Measurements from ENCODE around the gene TMEM72. TPM values are rescaled to one million over a fixed set of nuclear protein-coding genes. Genes with fewer than 3 reads are reported as not detected.

The TMEM72 gene
- polyA plus RNA-seq, 2 of the 4 experiments (the other 2 are of a cell fraction): not detected

DNA sequence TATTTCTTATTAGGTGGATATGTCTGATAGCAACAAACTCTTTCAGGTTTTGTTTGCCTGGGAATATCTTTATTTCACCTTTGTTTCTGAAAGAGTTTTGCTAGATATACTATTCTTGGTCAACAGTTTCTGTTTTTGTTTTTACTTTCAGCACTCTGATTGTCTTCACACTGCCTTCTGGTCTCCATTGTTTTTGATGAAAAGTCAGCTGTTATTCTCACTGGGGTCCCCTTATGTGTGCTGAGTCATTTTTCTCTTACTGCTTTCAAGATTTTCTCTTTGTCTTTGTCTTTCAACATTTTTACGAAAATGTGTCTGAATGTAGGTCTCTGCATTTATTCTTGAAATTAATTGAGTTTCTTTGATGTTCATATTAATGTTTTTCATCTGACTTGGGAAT, 33.2 kb downstream of the TMEM72 start (continued):
- TF ChIP-seq, protein P1, sequence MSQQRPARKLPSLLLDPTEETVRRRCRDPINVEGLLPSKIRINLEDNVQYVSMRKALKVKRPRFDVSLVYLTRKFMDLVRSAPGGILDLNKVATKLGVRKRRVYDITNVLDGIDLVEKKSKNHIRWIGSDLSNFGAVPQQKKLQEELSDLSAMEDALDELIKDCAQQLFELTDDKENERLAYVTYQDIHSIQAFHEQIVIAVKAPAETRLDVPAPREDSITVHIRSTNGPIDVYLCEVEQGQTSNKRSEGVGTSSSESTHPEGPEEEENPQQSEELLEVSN (IDR thresholded peaks at IDR 0.05; ENCODE audit: borderline replicate concordance, low read depth): no peak

DNA sequence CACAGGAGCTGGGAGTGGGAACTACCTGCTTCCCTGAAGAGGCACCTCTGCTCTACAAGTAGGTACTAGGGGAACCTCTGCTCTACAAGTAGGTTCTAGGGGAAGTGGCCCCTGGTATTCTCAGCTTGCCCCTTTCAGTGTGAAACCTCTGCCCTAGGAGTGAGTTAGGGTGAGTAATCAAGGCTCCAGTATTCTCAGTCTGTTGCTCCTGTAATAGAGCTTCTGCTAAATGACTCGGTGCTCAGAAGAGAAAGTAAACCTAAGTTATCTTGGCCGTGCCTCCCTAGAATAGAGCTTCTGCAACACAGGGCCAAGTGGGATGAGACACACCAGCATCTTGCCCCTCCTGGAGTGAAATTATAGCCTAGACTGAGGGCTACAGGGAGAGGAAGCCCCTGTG, 35.1 kb downstream of the TMEM72 start:
- ATAC-seq (no peak), FAIRE-seq (no peak)
- POLR2A ChIA-PET: no interaction called here

DNA sequence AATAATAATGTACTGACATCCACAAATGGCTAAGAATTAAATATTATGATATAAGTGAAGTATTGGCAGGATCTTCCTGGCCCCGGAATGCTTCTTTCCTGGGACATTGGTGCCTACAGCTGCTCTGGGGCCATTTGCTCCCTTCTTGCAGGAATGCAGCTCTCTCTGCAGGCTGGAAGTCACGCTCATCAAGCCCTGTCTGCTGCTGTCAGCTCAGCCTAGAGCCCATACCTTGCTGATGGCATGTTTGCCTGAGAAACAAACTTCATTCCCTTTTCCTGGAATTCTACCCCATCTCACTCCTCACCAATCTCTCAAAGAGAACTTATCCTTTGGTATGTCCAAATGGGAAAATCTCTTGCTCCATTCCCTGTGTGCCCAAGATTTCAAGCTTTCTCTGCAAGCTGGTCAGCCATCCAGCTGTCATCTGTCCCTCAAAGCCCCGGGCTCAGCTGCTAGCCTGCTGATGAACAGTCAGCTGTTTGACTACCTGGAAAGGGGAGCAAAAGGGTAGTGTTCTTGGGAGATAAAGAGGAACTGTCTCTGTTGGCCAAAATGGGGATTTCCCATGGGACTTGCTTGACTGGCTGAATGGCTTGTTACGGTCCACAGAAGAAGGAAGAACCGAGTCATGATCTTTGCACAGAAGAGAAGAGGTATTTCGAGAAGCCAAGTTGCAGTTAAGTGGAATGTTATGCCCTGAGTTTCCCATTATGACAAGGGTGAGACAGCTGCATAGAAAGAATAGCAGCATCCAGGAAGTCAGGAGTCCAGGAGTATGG, 36.4 kb downstream of the TMEM72 start:
- Histone ChIP-seq H3K4me3 (no peak overlapping the region), H3K27ac (no peak overlapping the region), H3K4me1 (no peaks in the 10 kb centered on the region), H3K4me2 (no peak overlapping the region), H3K9me3 (peaks cover 14% of the 10 kb centered on the region; the same call in 2 of the 3 replicates)
- FAIRE-seq (no peak), ATAC-seq (no peak), DNase-seq (ENCODE audit: low read depth in 1 of 2, low spot score in 1 of 2) (no peak)
- TF ChIP-seq SMC3 (IDR thresholded peaks at IDR 0.05) (no peak), GATA3 (IDR thresholded peaks at IDR 0.05; ENCODE audit: borderline replicate concordance) (no peak), EP300 (IDR thresholded peaks at IDR 0.05) (no peak), ZFP36 (IDR thresholded peaks at IDR 0.05; ENCODE audit: borderline replicate concordance, partially characterized antibody) (no peak), NPAS2 (CRISPR knock-in tag; IDR thresholded peaks at IDR 0.05; ENCODE audit: borderline replicate concordance) (no peak), CBX2 (IDR thresholded peaks at IDR 0.05; ENCODE audit: borderline replicate concordance, low read depth) (no peak), ZC3H11A (IDR thresholded peaks at IDR 0.05) (no peak), KDM5A (IDR thresholded peaks at IDR 0.05) (no peak), HDAC2 (IDR thresholded peaks at IDR 0.05) (no peak), MAZ (IDR thresholded peaks at IDR 0.05; ENCODE audit: borderline replicate concordance, low read depth, low read length) (no peak), RNF2 (IDR thresholded peaks at IDR 0.05; ENCODE audit: borderline replicate concordance, low read depth) (no peak), NFE2L2 (conservative IDR thresholded peaks at IDR 0.05; ENCODE audit: low read length) (no peak), ESRRA (IDR thresholded peaks at IDR 0.05; ENCODE audit: borderline replicate concordance, low read length) (no peak), TFCP2L1 (CRISPR knock-in tag; IDR thresholded peaks at IDR 0.05) (no peak), FOXS1 (CRISPR knock-in tag; IDR thresholded peaks at IDR 0.05) (no peak), KDM1A (IDR thresholded peaks at IDR 0.05; ENCODE audit: low read depth) (no peak), CBX8 (IDR thresholded peaks at IDR 0.05) (no peak), CHD4 (IDR thresholded peaks at IDR 0.05; ENCODE audit: borderline replicate concordance) (no peak)
- WGBS (ENCODE audit: missing lambda C conversion rate): 40% methylated on average over 6 of the region's 6 CpGs
- POLR2A ChIA-PET: no interaction called here
- CTCF ChIA-PET: interaction anchor here (3.8 kb wide), 1 partner anchor 15 kb away, joined by 25 read pairs; no protein-coding TSS in a partner anchor

More for the DNA sequence above, 35.1 kb downstream of the TMEM72 start:
- Histone ChIP-seq H3K4me3 (no peak overlapping the region), H3K27ac (no peak overlapping the region), H3K4me2 (no peak overlapping the region), H3K9me3 (peaks cover 14% of the 10 kb centered on the region; the same call in 2 of the 3 replicates), H3K4me1 (no peaks in the 10 kb centered on the region)
- 25% methylated on average over 2 of the region's 2 CpGs for WGBS (ENCODE audit: missing lambda C conversion rate)
- CTCF ChIA-PET: interaction anchor here (3.8 kb wide), 1 partner anchor 13 kb away, joined by 25 read pairs; no protein-coding TSS in a partner anchor
- DNase-seq (ENCODE audit: low read depth in 1 of 2, low spot score in 1 of 2): no peak
- TF ChIP-seq HOXB5 (CRISPR knock-in tag; IDR thresholded peaks at IDR 0.05) (no peak), HDAC2 (IDR thresholded peaks at IDR 0.05) (no peak), ESRRA (IDR thresholded peaks at IDR 0.05; ENCODE audit: borderline replicate concordance, low read length) (no peak), POLR2AphosphoS2 (conservative IDR thresholded peaks at IDR 0.05; ENCODE audit: low read length) (no peak), MAZ (IDR thresholded peaks at IDR 0.05; ENCODE audit: borderline replicate concordance, low read depth, low read length) (no peak), BHLHE40 (IDR thresholded peaks at IDR 0.05; ENCODE audit: low read depth, low read length) (no peak)
- TF ChIP-seq, protein P2, sequence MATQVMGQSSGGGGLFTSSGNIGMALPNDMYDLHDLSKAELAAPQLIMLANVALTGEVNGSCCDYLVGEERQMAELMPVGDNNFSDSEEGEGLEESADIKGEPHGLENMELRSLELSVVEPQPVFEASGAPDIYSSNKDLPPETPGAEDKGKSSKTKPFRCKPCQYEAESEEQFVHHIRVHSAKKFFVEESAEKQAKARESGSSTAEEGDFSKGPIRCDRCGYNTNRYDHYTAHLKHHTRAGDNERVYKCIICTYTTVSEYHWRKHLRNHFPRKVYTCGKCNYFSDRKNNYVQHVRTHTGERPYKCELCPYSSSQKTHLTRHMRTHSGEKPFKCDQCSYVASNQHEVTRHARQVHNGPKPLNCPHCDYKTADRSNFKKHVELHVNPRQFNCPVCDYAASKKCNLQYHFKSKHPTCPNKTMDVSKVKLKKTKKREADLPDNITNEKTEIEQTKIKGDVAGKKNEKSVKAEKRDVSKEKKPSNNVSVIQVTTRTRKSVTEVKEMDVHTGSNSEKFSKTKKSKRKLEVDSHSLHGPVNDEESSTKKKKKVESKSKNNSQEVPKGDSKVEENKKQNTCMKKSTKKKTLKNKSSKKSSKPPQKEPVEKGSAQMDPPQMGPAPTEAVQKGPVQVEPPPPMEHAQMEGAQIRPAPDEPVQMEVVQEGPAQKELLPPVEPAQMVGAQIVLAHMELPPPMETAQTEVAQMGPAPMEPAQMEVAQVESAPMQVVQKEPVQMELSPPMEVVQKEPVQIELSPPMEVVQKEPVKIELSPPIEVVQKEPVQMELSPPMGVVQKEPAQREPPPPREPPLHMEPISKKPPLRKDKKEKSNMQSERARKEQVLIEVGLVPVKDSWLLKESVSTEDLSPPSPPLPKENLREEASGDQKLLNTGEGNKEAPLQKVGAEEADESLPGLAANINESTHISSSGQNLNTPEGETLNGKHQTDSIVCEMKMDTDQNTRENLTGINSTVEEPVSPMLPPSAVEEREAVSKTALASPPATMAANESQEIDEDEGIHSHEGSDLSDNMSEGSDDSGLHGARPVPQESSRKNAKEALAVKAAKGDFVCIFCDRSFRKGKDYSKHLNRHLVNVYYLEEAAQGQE (IDR thresholded peaks at IDR 0.05): no peak
- TF ChIP-seq, protein P3, sequence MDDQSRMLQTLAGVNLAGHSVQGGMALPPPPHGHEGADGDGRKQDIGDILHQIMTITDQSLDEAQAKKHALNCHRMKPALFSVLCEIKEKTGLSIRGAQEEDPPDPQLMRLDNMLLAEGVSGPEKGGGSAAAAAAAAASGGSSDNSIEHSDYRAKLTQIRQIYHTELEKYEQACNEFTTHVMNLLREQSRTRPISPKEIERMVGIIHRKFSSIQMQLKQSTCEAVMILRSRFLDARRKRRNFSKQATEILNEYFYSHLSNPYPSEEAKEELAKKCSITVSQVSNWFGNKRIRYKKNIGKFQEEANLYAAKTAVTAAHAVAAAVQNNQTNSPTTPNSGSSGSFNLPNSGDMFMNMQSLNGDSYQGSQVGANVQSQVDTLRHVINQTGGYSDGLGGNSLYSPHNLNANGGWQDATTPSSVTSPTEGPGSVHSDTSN (IDR thresholded peaks at IDR 0.05): no peak
